Gastrocnemius medialis (tissue), 4 donors: ENCODE data around the gene MAP3K19.

ENCODE experiments used
- POLR2A ChIP-seq, 2 donors: fragments of 450-650 bp; IDR thresholded peaks; one replicate each; pipeline ENCODE4 v1.6.1; 2017; ENCODE audit warnings: antibody characterized with exemption in 2 of 2, mild to moderate bottlenecking in 2 of 2, moderate library complexity in 2 of 2
- TF ChIP-seq, protein P1 (sequence below), 5 experiments: fragments of 450-650 bp in 3 of 5; fragments of 200-600 bp in 2 of 5; sonication (generic) in 2 of 5; IDR thresholded peaks in 4 of 5; conservative IDR thresholded peaks in 1 of 5; 1 replicate in 4 of 5; 2 replicates in 1 of 5; pipeline ENCODE4 v1.5.1; 2016 to 2019; ENCODE audit warnings: antibody characterized with exemption in 5 of 5, mild to moderate bottlenecking in 3 of 5, moderate library complexity in 3 of 5

DNA sequence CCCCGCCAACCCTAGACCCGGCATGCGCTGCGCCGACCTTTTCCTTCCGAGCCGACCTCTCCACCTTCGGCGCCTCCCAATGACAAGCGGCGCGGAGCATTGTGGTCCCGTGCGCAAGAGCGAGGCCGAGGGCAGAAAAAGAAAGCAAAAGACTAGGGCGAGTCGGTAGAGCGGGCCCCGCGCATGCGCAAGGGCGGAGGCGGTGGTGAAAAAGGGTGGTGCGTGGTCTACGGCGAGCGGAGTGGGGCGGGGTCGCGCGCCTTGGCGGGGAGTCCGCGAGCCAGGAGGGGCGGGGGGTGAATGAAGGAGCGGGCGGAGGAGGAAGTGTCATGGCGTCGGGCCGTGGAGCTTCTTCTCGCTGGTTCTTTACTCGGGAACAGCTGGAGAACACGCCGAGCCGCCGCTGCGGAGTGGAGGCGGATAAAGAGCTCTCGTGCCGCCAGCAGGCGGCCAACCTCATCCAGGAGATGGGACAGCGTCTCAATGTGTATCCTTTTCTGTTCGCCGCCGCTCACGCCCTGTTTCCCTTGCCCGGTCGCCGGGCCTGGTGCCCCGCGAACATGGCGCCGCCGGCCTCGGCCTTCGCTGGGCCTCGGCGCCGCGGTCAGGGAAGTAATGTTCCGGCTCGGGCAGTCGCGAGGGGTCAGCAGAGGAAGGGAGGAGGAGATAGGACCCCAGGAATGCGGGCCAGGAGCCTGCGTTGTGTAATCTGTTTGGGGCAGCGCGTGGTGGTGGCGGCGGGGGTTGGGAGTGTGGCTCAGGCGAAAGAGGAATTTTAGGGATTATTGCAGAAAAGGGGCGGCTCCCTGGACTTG lies 128.5 kb downstream of the MAP3K19 start, which contains the start of gene CCNT2:
- TF ChIP-seq, protein P1, sequence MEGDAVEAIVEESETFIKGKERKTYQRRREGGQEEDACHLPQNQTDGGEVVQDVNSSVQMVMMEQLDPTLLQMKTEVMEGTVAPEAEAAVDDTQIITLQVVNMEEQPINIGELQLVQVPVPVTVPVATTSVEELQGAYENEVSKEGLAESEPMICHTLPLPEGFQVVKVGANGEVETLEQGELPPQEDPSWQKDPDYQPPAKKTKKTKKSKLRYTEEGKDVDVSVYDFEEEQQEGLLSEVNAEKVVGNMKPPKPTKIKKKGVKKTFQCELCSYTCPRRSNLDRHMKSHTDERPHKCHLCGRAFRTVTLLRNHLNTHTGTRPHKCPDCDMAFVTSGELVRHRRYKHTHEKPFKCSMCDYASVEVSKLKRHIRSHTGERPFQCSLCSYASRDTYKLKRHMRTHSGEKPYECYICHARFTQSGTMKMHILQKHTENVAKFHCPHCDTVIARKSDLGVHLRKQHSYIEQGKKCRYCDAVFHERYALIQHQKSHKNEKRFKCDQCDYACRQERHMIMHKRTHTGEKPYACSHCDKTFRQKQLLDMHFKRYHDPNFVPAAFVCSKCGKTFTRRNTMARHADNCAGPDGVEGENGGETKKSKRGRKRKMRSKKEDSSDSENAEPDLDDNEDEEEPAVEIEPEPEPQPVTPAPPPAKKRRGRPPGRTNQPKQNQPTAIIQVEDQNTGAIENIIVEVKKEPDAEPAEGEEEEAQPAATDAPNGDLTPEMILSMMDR (IDR thresholded peaks at IDR 0.05 in 4 of 5, conservative IDR thresholded peaks at IDR 0.05 in 1 of 5) = peak in 3 of 5 experiments; percentile 22 to 34 (median 22)
- peak; percentile 17 to 44 for TF ChIP-seq POLR2A (IDR thresholded peaks at IDR 0.05)
